GM12873 (cell line): ENCODE measurements around the gene OSBPL5.

Experiments
- TF ChIP-seq, protein P1 (sequence below): IDR thresholded peaks from 2 replicates; pipeline ENCODE4 v1.5.1; 2012; ENCODE audit warnings: low read depth, mild to moderate bottlenecking, moderate library complexity, low read length, control low read depth; ENCODE audit not compliant: insufficient read depth; ENCODE audit errors: missing control alignments

Gene OSBPL5

DNA sequence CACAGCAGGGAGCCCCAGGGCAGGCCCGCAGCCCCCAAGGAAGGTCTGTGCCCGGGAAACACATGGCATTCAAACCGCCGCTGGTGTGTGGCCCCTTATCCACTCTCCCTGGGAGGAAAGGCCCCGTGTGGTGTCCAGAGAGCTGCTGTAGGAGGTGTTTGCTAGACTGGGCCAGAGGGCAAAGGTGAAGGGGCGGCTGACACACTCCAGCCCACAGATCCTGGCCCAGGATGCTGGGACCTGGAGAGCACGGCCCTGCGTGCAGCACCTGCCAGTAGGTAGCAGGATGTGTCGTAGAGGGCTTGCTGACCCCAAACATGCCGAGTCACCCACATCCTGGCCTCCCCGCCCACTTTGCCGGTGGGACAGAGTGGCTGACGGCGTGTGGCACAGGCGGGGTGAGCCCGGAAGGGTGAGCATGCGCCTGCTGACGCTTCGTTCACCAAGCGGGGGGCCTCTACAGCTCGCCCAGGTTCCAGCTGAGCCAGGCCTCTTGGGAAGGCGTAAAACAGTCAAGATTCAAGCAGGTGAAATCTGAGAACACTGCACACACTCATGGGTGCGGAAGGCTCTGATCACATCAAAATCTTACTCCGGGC is 11.0 kb downstream of the OSBPL5 start:
- TF ChIP-seq, protein P1, sequence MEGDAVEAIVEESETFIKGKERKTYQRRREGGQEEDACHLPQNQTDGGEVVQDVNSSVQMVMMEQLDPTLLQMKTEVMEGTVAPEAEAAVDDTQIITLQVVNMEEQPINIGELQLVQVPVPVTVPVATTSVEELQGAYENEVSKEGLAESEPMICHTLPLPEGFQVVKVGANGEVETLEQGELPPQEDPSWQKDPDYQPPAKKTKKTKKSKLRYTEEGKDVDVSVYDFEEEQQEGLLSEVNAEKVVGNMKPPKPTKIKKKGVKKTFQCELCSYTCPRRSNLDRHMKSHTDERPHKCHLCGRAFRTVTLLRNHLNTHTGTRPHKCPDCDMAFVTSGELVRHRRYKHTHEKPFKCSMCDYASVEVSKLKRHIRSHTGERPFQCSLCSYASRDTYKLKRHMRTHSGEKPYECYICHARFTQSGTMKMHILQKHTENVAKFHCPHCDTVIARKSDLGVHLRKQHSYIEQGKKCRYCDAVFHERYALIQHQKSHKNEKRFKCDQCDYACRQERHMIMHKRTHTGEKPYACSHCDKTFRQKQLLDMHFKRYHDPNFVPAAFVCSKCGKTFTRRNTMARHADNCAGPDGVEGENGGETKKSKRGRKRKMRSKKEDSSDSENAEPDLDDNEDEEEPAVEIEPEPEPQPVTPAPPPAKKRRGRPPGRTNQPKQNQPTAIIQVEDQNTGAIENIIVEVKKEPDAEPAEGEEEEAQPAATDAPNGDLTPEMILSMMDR = no peak

DNA sequence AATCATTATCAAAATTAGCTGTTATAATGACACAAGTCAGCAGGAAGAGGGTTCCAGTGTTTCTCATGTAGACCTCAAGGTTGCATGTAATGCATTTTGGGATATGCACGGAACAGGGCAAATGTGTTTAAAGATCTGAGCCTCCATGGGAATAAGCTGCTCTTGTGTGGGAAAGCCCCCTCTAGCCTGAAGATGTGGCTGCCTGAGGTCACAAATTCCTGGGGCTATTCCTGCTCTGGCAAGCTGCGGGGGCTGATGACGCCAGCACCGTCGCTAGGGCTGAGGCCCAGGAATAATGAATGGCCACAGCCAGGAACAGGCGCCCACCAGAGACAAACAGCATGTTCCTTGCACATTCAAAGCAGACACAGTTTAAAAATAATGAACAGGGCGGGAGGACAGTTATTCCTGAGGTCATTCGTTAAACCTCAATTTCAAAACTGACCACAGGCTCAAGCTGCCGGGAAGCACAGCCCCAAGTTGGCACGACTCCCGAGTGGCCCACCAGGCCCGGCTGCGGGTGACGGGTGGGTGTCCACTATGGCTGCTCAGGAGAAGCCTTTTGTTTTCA is 11.7 kb downstream of the OSBPL5 start:
- TF ChIP-seq, protein P1 = no peak

DNA sequence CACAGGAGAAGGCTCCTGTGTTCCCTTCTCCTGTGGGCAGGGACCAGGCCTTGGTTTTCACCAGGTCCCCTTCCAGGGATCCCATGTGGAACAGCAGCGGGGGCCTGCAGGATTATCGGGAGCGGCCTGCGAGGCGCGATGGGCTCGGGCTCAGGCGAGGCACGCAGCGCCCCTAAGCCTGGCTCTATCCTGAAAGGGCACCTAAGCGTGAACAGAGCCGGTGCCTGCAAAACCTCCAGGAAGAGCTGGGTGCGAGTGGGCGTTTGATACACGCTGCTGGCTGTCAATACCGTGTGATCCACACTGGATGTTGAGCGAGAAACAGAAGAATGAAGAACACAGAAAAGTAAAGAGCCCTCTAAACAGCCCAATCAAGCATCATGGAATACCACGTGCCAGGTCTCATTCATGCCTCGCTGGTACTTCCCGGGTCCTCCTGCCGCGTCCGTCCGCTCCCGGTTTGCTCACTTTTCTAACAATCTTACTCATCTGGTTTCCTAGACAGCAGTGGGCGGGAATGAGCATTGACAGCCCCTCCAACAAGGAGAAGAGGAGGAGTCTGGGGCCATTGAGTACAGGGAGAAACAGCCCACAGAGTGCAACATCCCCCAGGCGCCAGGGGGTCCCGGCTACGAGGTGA is 12.5 kb downstream of the OSBPL5 start:
- TF ChIP-seq, protein P1 = no peak

DNA sequence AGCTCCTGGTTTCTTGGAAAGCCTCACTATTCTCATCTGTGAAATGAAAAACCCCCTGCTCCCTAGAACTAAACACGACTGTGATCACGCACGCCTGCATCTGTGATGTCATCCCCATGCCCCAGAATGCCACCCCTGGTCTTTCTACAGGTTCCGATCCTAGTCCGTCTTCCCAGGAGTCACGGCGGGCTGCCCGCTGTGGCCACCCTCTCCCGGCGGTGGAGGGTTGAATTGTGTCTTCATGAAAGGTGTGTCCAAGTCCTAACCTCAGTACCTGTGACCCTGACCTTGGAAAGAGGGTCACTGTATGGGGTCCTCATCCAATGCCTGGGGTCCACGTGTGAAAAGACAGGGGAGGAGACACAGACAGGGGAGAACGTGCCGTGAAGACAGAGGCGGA is 14.4 kb downstream of the OSBPL5 start:
- TF ChIP-seq, protein P1 = no peak

DNA sequence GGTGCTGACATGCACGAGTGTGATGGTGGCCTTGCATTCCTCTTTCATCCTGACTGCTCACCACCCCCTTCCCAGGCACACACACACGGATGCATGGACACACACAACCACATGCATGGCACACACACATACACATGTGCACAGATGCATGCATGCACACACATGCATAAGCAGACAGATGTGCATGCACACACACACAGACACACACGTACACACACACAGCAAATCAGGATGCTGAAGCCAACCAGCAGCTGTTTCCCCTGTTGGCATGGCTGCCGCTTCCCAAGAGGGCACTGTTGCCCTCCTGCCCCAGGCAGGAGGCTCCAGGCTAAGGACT is 15.3 kb downstream of the OSBPL5 start:
- TF ChIP-seq, protein P1 = no peak

- TF ChIP-seq, protein P1 = no peak
These were observed 15.9 kb downstream of the OSBPL5 start for GRCh38 chr11:3148990-3149851.
